ENCODE results near the gene SCUBE1. TPM values are rescaled to one million over a fixed set of nuclear protein-coding genes. Genes with fewer than 3 reads are reported as not detected.

SCUBE1 gene
- total and polyA plus RNA-seq, 10 of the 15 experiments (the other 5 are each of a cell fraction or from before 2014, with no cell fraction given) = not detected

DNA sequence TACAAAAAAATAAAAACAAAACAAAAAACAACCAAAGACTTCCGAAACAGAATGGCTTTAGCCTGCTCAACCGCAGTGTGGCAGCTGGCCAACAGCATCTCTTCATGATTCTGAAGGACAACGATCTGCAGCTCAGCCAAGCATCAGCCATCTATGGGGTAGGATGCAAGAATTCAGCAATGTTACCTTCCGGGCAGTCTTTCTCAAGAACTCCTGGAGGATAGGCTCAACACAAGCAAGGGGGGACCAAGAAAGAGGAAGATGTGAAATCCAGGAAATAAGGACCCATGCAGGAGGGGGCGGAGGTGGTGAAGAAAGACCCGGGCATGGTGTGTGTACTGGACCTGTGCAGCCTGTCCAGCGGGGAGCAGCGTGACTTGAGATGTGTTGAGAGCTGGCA, 195.4 kb downstream of the SCUBE1 start:
- peaks cover 21% of the 10 kb centered on the region for H3K4me1 ChIP-seq (ENCODE audit: control insufficient read depth, insufficient read depth, low read length)
- H3K27me3 ChIP-seq (replicated peaks in 1 of 2; ENCODE audit: control insufficient read depth in 2 of 2, insufficient read depth in 2 of 2, low read length in 1 of 2) = no peaks in the 10 kb centered on the region
- BruUV-seq (replicated peaks) = no TSS peak
- H3K4me3 ChIP-seq = peak overlapping the region; percentile 2; the same call in 1 of the 2 replicates
- peak overlapping the region; percentile 56; the same call in 1 of the 2 replicates for H3K4me2 ChIP-seq (ENCODE audit: control insufficient read depth, insufficient read depth)
- 34% methylated on average over 8 of the region's 8 CpGs for WGBS (ENCODE audit: insufficient coverage, insufficient replicate concordance, low lambda C conversion rate, missing lambda C conversion rate)
- intact Hi-C loops (cut with micrococcal nuclease; ENCODE audit: unreplicated experiment) (no loop called here), in situ Hi-C loops (cut with MboI) (no loop called here)
- ChIA-PET POLR2A (interaction anchor here (0.7 kb wide), 1 partner anchor 229 kb away, joined by 6 read pairs; no protein-coding TSS in a partner anchor), SMC1A (ENCODE audit: uncharacterized antibody, unreplicated experiment) (no interaction called here), RAD21 (ENCODE audit: unreplicated experiment) (no interaction called here), CTCF (no interaction called here)
- H3K9me3 ChIP-seq (replicated peaks; ENCODE audit: control insufficient read depth, insufficient read depth, low read length) = no peaks in the 10 kb centered on the region
- peaks cover 3% of the 10 kb centered on the region for H3K79me2 ChIP-seq (ENCODE audit: control insufficient read depth, insufficient read depth, low read length)
- TF ChIP-seq ATF7 (IDR thresholded peaks at IDR 0.05; ENCODE audit: low read depth) (no peak), NFIC (IDR thresholded peaks at IDR 0.05; ENCODE audit: low read depth, low read length) (0 out of 2 replicates have a peak, but pooled peaks have one; percentile 2), ATF2 (IDR thresholded peaks at IDR 0.05; ENCODE audit: low read length) (no peak), CBFB (IDR thresholded peaks at IDR 0.05; ENCODE audit: low read depth) (peak; percentile 57; the same call in 1 of the 2 replicates), RUNX3 (IDR thresholded peaks at IDR 0.05; ENCODE audit: low read length) (peak; percentile 88)
- no peaks in the 10 kb centered on the region for H4K20me1 ChIP-seq (ENCODE audit: control insufficient read depth, insufficient read depth)
- peak overlapping the region; percentile 13; the same call in 1 of the 2 replicates for H2AFZ ChIP-seq (ENCODE audit: control insufficient read depth, low read depth, low read length)
- FAIRE-seq (peak; percentile 85), ATAC-seq (no peak), DNase-seq (ENCODE audit: low read depth, low spot score) (no peak)
- H3K36me3 ChIP-seq (ENCODE audit: control insufficient read depth in 2 of 2, insufficient read depth in 2 of 2, low read length in 1 of 2) = no peaks in the 10 kb centered on the region
- H3K27ac ChIP-seq (ENCODE audit: control insufficient read depth, insufficient read depth) = no peak overlapping the region
- H3K9ac ChIP-seq (ENCODE audit: control insufficient read depth, insufficient read depth, low read length) = no peak overlapping the region

Other genes starting within 250 kb of the SCUBE1 start
- gene BIK, start 232.6 kb downstream of the SCUBE1 start, total RNA-seq (2014; rRNA removed) = 9.8 and 10.5 TPM in 2 replicates
- gene BIK, start 232.6 kb downstream of the SCUBE1 start, total RNA-seq (2014; rRNA removed; fragmentation: Illumina TruSeq; extraction: Trizol) = 2.7 TPM in 2 replicates
- 6.3 and 8.0 TPM in 2 replicates for gene BIK, start 232.6 kb downstream of the SCUBE1 start, total RNA-seq (2021)
- gene BIK, start 232.6 kb downstream of the SCUBE1 start, polyA plus RNA-seq (2011; rRNA removed) = 0.16 and 0.33 TPM in 2 replicates
- gene BIK, start 232.6 kb downstream of the SCUBE1 start, polyA plus RNA-seq (2014; fragmentation: Illumina TruSeq; extraction: Trizol) = 1.6 TPM in 1 of 2 replicates, not detected in the other
- gene BIK, start 232.6 kb downstream of the SCUBE1 start, polyA plus RNA-seq (2014; fragmentation: Nextera tagmentation; extraction: Ambion mirVana) = 1 to 10 TPM; 1.4 to 1.5 TPM
- 7.5 TPM in 2 replicates for gene BIK, start 232.6 kb downstream of the SCUBE1 start, polyA plus RNA-seq (2014; rRNA removed)
- gene BIK, start 232.6 kb downstream of the SCUBE1 start, polyA plus RNA-seq (2016; fragmentation: Nextera tagmentation; extraction: Ambion mirVana) = 1 to 10 TPM; 5.1 to 5.6 TPM
- 20.6 and 22.3 TPM in 2 replicates for gene MCAT, start 200.0 kb downstream of the SCUBE1 start, total RNA-seq (2014; rRNA removed)
- gene MCAT, start 200.0 kb downstream of the SCUBE1 start, total RNA-seq (2014; rRNA removed; fragmentation: Illumina TruSeq; extraction: Trizol) = 9.9 and 11.8 TPM in 2 replicates
- 26.2 and 26.5 TPM in 2 replicates for gene MCAT, start 200.0 kb downstream of the SCUBE1 start, total RNA-seq (2021)
- 12.1 and 16.5 TPM in 2 replicates for gene MCAT, start 200.0 kb downstream of the SCUBE1 start, polyA plus RNA-seq (2011; rRNA removed)
- gene MCAT, start 200.0 kb downstream of the SCUBE1 start, polyA plus RNA-seq (2014; fragmentation: Illumina TruSeq; extraction: Trizol) = 5.3 and 11.9 TPM in 2 replicates
- 10 to 100 TPM in 1 of 2 experiments, 1 to 10 TPM in 1; 3.6 to 10.8 TPM for gene MCAT, start 200.0 kb downstream of the SCUBE1 start, polyA plus RNA-seq (2014; fragmentation: Nextera tagmentation; extraction: Ambion mirVana)
- gene MCAT, start 200.0 kb downstream of the SCUBE1 start, polyA plus RNA-seq (2014; rRNA removed) = 29.1 and 30.8 TPM in 2 replicates
- 10 to 100 TPM; 22.1 to 26.4 TPM for gene MCAT, start 200.0 kb downstream of the SCUBE1 start, polyA plus RNA-seq (2016; fragmentation: Nextera tagmentation; extraction: Ambion mirVana)
- 41.3 and 50.5 TPM in 2 replicates for gene TSPO, start 191.8 kb downstream of the SCUBE1 start, total RNA-seq (2014; rRNA removed)
- 4.9 and 6.6 TPM in 2 replicates for gene TSPO, start 191.8 kb downstream of the SCUBE1 start, total RNA-seq (2014; rRNA removed; fragmentation: Illumina TruSeq; extraction: Trizol)
- gene TSPO, start 191.8 kb downstream of the SCUBE1 start, total RNA-seq (2021) = 25.8 and 31.6 TPM in 2 replicates
- gene TSPO, start 191.8 kb downstream of the SCUBE1 start, polyA plus RNA-seq (2011; rRNA removed) = 6.1 and 11.7 TPM in 2 replicates
- gene TSPO, start 191.8 kb downstream of the SCUBE1 start, polyA plus RNA-seq (2014; fragmentation: Illumina TruSeq; extraction: Trizol) = 1.4 TPM in 1 of 2 replicates, not detected in the other
- gene TSPO, start 191.8 kb downstream of the SCUBE1 start, polyA plus RNA-seq (2014; fragmentation: Nextera tagmentation; extraction: Ambion mirVana) = 1 to 10 TPM; 1.8 to 3.4 TPM
- gene TSPO, start 191.8 kb downstream of the SCUBE1 start, polyA plus RNA-seq (2014; rRNA removed) = 41.1 and 46.8 TPM in 2 replicates
- gene TSPO, start 191.8 kb downstream of the SCUBE1 start, polyA plus RNA-seq (2016; fragmentation: Nextera tagmentation; extraction: Ambion mirVana) = 10 to 100 TPM; 27.1 to 30.8 TPM
- gene TTLL12, start 156.2 kb downstream of the SCUBE1 start, total RNA-seq (2014; rRNA removed) = 79.5 and 89.8 TPM in 2 replicates
- 17.7 and 22.3 TPM in 2 replicates for gene TTLL12, start 156.2 kb downstream of the SCUBE1 start, total RNA-seq (2014; rRNA removed; fragmentation: Illumina TruSeq; extraction: Trizol)
- gene TTLL12, start 156.2 kb downstream of the SCUBE1 start, total RNA-seq (2021) = 65.6 and 66.6 TPM in 2 replicates
- gene TTLL12, start 156.2 kb downstream of the SCUBE1 start, polyA plus RNA-seq (2011; rRNA removed) = 4.9 and 14.9 TPM in 2 replicates
- 6.8 and 26.6 TPM in 2 replicates for gene TTLL12, start 156.2 kb downstream of the SCUBE1 start, polyA plus RNA-seq (2014; fragmentation: Illumina TruSeq; extraction: Trizol)
- 1 to 10 TPM in 1 of 2 experiments, under 1 TPM in 1; 1.00 to 3.0 TPM for gene TTLL12, start 156.2 kb downstream of the SCUBE1 start, polyA plus RNA-seq (2014; fragmentation: Nextera tagmentation; extraction: Ambion mirVana)
- gene TTLL12, start 156.2 kb downstream of the SCUBE1 start, polyA plus RNA-seq (2014; rRNA removed) = 50.5 and 58.7 TPM in 2 replicates
- 10 to 100 TPM; 66.1 to 83.6 TPM for gene TTLL12, start 156.2 kb downstream of the SCUBE1 start, polyA plus RNA-seq (2016; fragmentation: Nextera tagmentation; extraction: Ambion mirVana)
- gene MPPED1, start 68.6 kb upstream of the SCUBE1 start, total RNA-seq (2014; rRNA removed) = 0.11 TPM in 1 of 2 replicates, not detected in the other
- gene MPPED1, start 68.6 kb upstream of the SCUBE1 start, total RNA-seq (2014; rRNA removed; fragmentation: Illumina TruSeq; extraction: Trizol) = not detected in 2 replicates
- not detected in 2 replicates for gene MPPED1, start 68.6 kb upstream of the SCUBE1 start, total RNA-seq (2021)
- gene MPPED1, start 68.6 kb upstream of the SCUBE1 start, polyA plus RNA-seq (2011; rRNA removed) = not detected in 2 replicates
- gene MPPED1, start 68.6 kb upstream of the SCUBE1 start, polyA plus RNA-seq (2014; fragmentation: Illumina TruSeq; extraction: Trizol) = not detected in 2 replicates
- gene MPPED1, start 68.6 kb upstream of the SCUBE1 start, polyA plus RNA-seq (2014; fragmentation: Nextera tagmentation; extraction: Ambion mirVana) = not detected
- gene MPPED1, start 68.6 kb upstream of the SCUBE1 start, polyA plus RNA-seq (2014; rRNA removed) = not detected in 2 replicates
- gene MPPED1, start 68.6 kb upstream of the SCUBE1 start, polyA plus RNA-seq (2016; fragmentation: Nextera tagmentation; extraction: Ambion mirVana) = not detected

All from GM12878 (cell line).